ENCODE results near the gene ANKRD42.

ANKRD42 gene

GRCh38 chr11:83158357-83158786 lies 35.1 kb upstream of the ANKRD42 start:
- Histone ChIP-seq H3K4me3 (ENCODE audit: low read depth in 1 of 2, low read length in 2 of 2) (peak overlapping the region; percentile 97 to 99), H3K4me1 (ENCODE audit: control insufficient read depth in 1 of 2, insufficient read depth in 2 of 2, low read length in 2 of 2) (peaks cover 29 to 33% of the 10 kb centered on the region in 2 donors), H3K27me3 (ENCODE audit: control insufficient read depth in 1 of 2, insufficient read depth in 2 of 2, low read length in 2 of 2) (no peaks in the 10 kb centered on the region), H3K9ac (ENCODE audit: low read depth in 1 of 2, low read length in 2 of 2) (peak overlapping the region; percentile 99 to 100), H3K27ac (ENCODE audit: low read depth, low read length) (peak overlapping the region; percentile 99), H3K9me3 (ENCODE audit: control insufficient read depth in 1 of 2, low read length in 2 of 2) (no peaks in the 10 kb centered on the region), H3K36me3 (ENCODE audit: control insufficient read depth in 1 of 2, insufficient read depth in 2 of 2, low read length in 2 of 2) (peaks cover 3 to 4% of the 10 kb centered on the region in 2 donors)

DNA sequence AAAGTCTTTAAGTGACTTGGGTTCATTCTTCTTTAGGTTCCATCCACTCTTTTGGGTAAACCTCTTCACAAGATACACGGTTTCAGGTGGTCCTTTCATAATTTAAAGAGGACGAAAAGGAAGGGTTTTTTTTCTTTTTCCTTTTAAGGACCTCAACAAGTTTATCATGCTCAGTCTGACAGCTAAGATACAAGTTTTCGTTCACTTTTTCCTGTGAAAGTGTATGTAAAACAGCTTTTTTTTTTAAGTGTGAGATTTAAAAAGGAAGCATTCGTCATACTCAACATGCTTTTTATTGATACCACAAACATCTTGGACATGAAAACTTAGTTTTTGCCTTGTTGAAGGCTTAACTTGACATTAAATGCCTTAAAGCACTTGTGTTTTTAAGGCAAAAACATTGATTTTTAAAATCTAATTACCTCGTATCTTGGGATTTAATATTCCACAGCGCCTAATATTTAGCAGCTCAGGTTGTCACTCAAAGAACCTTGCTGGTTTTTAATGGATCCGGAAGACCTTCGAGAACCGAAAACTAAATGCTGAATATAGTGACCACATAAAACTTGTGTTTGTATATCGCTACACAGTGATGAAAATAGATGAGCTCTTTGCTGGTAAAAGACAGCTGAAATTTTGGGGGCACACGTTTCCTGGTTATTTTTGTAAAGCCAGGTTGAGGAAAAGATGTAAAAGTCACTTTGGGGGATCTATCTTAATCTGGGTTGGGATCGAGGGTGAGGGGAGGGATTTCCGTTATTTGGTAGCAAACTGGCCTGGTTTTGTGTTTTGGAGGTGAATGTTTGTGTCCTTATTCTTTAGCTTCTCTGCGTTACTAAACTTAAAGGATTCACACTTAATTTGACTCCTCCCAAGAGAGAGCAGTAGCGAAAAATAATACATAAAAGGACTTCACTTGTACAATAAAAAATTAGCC lies 34.3 kb upstream of the ANKRD42 start:
- Histone ChIP-seq H3K36me3 (ENCODE audit: control insufficient read depth in 1 of 2, insufficient read depth in 2 of 2, low read length in 2 of 2) (peaks cover 4 to 6% of the 10 kb centered on the region in 2 donors), H3K9ac (ENCODE audit: low read depth in 1 of 2, low read length in 2 of 2) (peak overlapping the region; percentile 99 to 100), H3K27me3 (ENCODE audit: control insufficient read depth in 1 of 2, insufficient read depth in 2 of 2, low read length in 2 of 2) (no peaks in the 10 kb centered on the region), H3K9me3 (ENCODE audit: control insufficient read depth in 1 of 2, low read length in 2 of 2) (no peaks in the 10 kb centered on the region), H3K4me3 (ENCODE audit: low read depth in 1 of 2, low read length in 2 of 2) (peak overlapping the region; percentile 97 to 99), H3K4me1 (ENCODE audit: control insufficient read depth in 1 of 2, insufficient read depth in 2 of 2, low read length in 2 of 2) (peaks cover 29 to 33% of the 10 kb centered on the region in 2 donors), H3K27ac (ENCODE audit: low read depth, low read length) (no peak overlapping the region)

DNA sequence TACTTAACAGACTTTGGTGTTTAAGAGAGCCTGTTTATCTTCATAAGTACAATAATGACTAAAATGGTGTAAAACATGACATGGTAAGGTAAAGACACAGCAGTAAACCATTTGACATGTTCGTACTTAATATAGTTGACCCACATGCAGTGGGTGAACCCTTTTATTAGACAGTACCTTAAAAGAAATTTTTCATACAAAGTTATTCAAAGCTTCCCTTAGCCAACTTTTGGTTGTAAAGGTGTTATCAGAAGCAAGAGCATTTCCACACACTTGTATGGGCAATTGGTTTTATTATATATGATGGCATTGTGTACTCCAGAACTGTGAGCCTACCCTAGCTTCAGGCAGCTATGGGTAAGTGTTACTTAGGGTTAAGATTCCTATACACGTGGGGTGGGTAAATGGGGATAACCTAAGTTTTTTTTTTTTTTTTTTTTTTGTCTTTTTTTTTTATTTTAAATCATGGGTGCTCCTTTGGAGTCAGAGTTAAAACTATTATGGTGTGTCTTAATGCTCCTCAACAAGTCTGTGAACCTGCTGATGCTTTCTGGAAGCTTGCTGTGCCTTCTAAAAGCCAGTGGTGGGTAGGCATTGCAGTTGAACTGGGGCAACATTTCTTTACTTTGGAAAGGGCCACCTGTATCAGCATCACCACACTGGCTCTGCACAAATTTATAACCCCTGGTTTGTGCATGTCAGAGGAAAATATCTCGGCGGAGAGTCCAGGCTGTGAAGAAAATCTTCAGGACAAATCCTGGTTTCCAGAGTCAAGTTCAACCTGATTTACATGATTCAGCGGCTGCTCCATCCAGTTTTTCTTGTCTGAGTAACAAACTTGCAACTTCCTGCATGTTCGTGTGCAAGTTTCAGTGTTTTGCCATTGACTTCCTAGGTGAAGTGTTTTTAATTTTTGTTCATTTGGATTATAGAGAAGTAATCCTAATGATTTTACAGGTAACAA lies 33.3 kb upstream of the ANKRD42 start:
- H3K4me1 ChIP-seq (ENCODE audit: control insufficient read depth in 1 of 2, insufficient read depth in 2 of 2, low read length in 2 of 2) = peaks cover 29 to 33% of the 10 kb centered on the region in 2 donors
- H3K27ac ChIP-seq (ENCODE audit: low read depth, low read length) = peak overlapping the region; percentile 13
- H3K9me3 ChIP-seq (ENCODE audit: control insufficient read depth in 1 of 2, low read length in 2 of 2) = no peaks in the 10 kb centered on the region
- peak overlapping the region; percentile 97 to 99 for H3K4me3 ChIP-seq (ENCODE audit: low read depth in 1 of 2, low read length in 2 of 2)
- peak overlapping the region; percentile 99 to 100 for H3K9ac ChIP-seq (ENCODE audit: low read depth in 1 of 2, low read length in 2 of 2)
- H3K36me3 ChIP-seq (ENCODE audit: control insufficient read depth in 1 of 2, insufficient read depth in 2 of 2, low read length in 2 of 2) = peaks cover 4 to 15% of the 10 kb centered on the region in 2 donors
- no peaks in the 10 kb centered on the region for H3K27me3 ChIP-seq (ENCODE audit: control insufficient read depth in 1 of 2, insufficient read depth in 2 of 2, low read length in 2 of 2)

GRCh38 chr11:83161610-83162199 lies 31.8 kb upstream of the ANKRD42 start:
- H3K36me3 ChIP-seq (ENCODE audit: control insufficient read depth in 1 of 2, insufficient read depth in 2 of 2, low read length in 2 of 2) = peaks cover 16 to 28% of the 10 kb centered on the region in 2 donors
- H3K9ac ChIP-seq (ENCODE audit: low read depth in 1 of 2, low read length in 2 of 2) = no peak overlapping the region
- peaks cover 26 to 33% of the 10 kb centered on the region in 2 donors for H3K4me1 ChIP-seq (ENCODE audit: control insufficient read depth in 1 of 2, insufficient read depth in 2 of 2, low read length in 2 of 2)
- no peaks in the 10 kb centered on the region for H3K9me3 ChIP-seq (ENCODE audit: control insufficient read depth in 1 of 2, low read length in 2 of 2)
- peak overlapping the region; percentile 12 to 38 for H3K4me3 ChIP-seq (ENCODE audit: low read depth in 1 of 2, low read length in 2 of 2)
- no peak overlapping the region for H3K27ac ChIP-seq (ENCODE audit: low read depth, low read length)
- no peaks in the 10 kb centered on the region for H3K27me3 ChIP-seq (ENCODE audit: control insufficient read depth in 1 of 2, insufficient read depth in 2 of 2, low read length in 2 of 2)

DNA sequence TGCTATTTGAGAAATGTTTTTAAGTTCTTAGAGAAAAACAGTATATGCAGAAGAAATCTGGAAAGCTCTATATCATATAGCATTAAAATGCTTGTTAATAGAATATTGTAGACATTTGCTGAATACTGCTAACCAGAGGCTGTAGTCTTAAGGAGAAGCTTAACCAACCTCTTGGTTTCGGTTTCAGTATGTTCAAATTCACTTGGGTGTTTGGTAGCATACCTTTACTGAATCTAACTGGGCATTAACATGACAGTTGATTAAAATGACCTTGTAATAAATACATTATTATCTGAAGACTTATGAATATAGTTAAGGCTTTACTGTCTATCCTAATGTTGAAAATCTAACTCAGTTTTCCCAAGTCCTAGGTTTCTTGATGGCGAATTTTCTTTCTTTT lies 31.1 kb upstream of the ANKRD42 start:
- Histone ChIP-seq H3K4me3 (ENCODE audit: low read depth in 1 of 2, low read length in 2 of 2) (peak overlapping the region; percentile 12 to 38), H3K27me3 (ENCODE audit: control insufficient read depth in 1 of 2, insufficient read depth in 2 of 2, low read length in 2 of 2) (no peaks in the 10 kb centered on the region), H3K36me3 (ENCODE audit: control insufficient read depth in 1 of 2, insufficient read depth in 2 of 2, low read length in 2 of 2) (peaks cover 20 to 34% of the 10 kb centered on the region in 2 donors), H3K27ac (ENCODE audit: low read depth, low read length) (no peak overlapping the region), H3K9me3 (ENCODE audit: control insufficient read depth in 1 of 2, low read length in 2 of 2) (no peaks in the 10 kb centered on the region), H3K4me1 (ENCODE audit: control insufficient read depth in 1 of 2, insufficient read depth in 2 of 2, low read length in 2 of 2) (peaks cover 26 to 33% of the 10 kb centered on the region in 2 donors), H3K9ac (ENCODE audit: low read depth in 1 of 2, low read length in 2 of 2) (no peak overlapping the region)

GRCh38 chr11:83166193-83166866 lies 27.2 kb upstream of the ANKRD42 start:
- Histone ChIP-seq H3K36me3 (ENCODE audit: control insufficient read depth in 1 of 2, insufficient read depth in 2 of 2, low read length in 2 of 2) (peaks cover 46 to 70% of the 10 kb centered on the region in 2 donors), H3K27me3 (ENCODE audit: control insufficient read depth in 1 of 2, insufficient read depth in 2 of 2, low read length in 2 of 2) (no peaks in the 10 kb centered on the region), H3K9me3 (ENCODE audit: control insufficient read depth in 1 of 2, low read length in 2 of 2) (no peaks in the 10 kb centered on the region), H3K9ac (ENCODE audit: low read depth in 1 of 2, low read length in 2 of 2) (no peak overlapping the region), H3K4me1 (ENCODE audit: control insufficient read depth in 1 of 2, insufficient read depth in 2 of 2, low read length in 2 of 2) (peaks cover 34 to 38% of the 10 kb centered on the region in 2 donors), H3K27ac (ENCODE audit: low read depth, low read length) (no peak overlapping the region), H3K4me3 (ENCODE audit: low read depth in 1 of 2, low read length in 2 of 2) (no peak overlapping the region)

- Histone ChIP-seq H3K4me3 (ENCODE audit: low read depth in 1 of 2, low read length in 2 of 2) (no peak overlapping the region), H3K36me3 (ENCODE audit: control insufficient read depth in 1 of 2, insufficient read depth in 2 of 2, low read length in 2 of 2) (peaks cover 52 to 71% of the 10 kb centered on the region in 2 donors)
Observed at GRCh38 chr11:83168756-83169155, 24.8 kb upstream of the ANKRD42 start.

GRCh38 chr11:83170865-83171264 lies 22.6 kb upstream of the ANKRD42 start:
- H3K9me3 ChIP-seq (ENCODE audit: control insufficient read depth in 1 of 2, low read length in 2 of 2) = no peaks in the 10 kb centered on the region
- H3K4me1 ChIP-seq (ENCODE audit: control insufficient read depth in 1 of 2, insufficient read depth in 2 of 2, low read length in 2 of 2) = peaks cover 36 to 46% of the 10 kb centered on the region in 2 donors
- H3K9ac ChIP-seq (ENCODE audit: low read depth in 1 of 2, low read length in 2 of 2) = no peak overlapping the region
- peaks cover 58 to 66% of the 10 kb centered on the region in 2 donors for H3K36me3 ChIP-seq (ENCODE audit: control insufficient read depth in 1 of 2, insufficient read depth in 2 of 2, low read length in 2 of 2)
- H3K27ac ChIP-seq (ENCODE audit: low read depth, low read length) = no peak overlapping the region
- H3K27me3 ChIP-seq (ENCODE audit: control insufficient read depth in 1 of 2, insufficient read depth in 2 of 2, low read length in 2 of 2) = no peaks in the 10 kb centered on the region
- H3K4me3 ChIP-seq (ENCODE audit: low read depth in 1 of 2, low read length in 2 of 2) = peak overlapping the region; percentile 25 to 47

More at GRCh38 chr11:83168756-83169155, 24.8 kb upstream of the ANKRD42 start:
- Histone ChIP-seq H3K4me1 (ENCODE audit: control insufficient read depth in 1 of 2, insufficient read depth in 2 of 2, low read length in 2 of 2) (peaks cover 28 to 36% of the 10 kb centered on the region in 2 donors), H3K9ac (ENCODE audit: low read depth in 1 of 2, low read length in 2 of 2) (no peak overlapping the region), H3K27me3 (ENCODE audit: control insufficient read depth in 1 of 2, insufficient read depth in 2 of 2, low read length in 2 of 2) (no peaks in the 10 kb centered on the region), H3K9me3 (ENCODE audit: control insufficient read depth in 1 of 2, low read length in 2 of 2) (no peaks in the 10 kb centered on the region), H3K27ac (ENCODE audit: low read depth, low read length) (no peak overlapping the region)

- no peak overlapping the region for H3K9ac ChIP-seq (ENCODE audit: low read depth in 1 of 2, low read length in 2 of 2)
- H3K36me3 ChIP-seq (ENCODE audit: control insufficient read depth in 1 of 2, insufficient read depth in 2 of 2, low read length in 2 of 2) = peaks cover 50 to 63% of the 10 kb centered on the region in 2 donors
- H3K27ac ChIP-seq (ENCODE audit: low read depth, low read length) = no peak overlapping the region
- no peaks in the 10 kb centered on the region for H3K9me3 ChIP-seq (ENCODE audit: control insufficient read depth in 1 of 2, low read length in 2 of 2)
- no peak overlapping the region for H3K4me3 ChIP-seq (ENCODE audit: low read depth in 1 of 2, low read length in 2 of 2)
- peaks cover 36 to 47% of the 10 kb centered on the region in 2 donors for H3K4me1 ChIP-seq (ENCODE audit: control insufficient read depth in 1 of 2, insufficient read depth in 2 of 2, low read length in 2 of 2)
- H3K27me3 ChIP-seq (ENCODE audit: control insufficient read depth in 1 of 2, insufficient read depth in 2 of 2, low read length in 2 of 2) = no peaks in the 10 kb centered on the region
Observed at GRCh38 chr11:83172551-83172950, 21.0 kb upstream of the ANKRD42 start.
